HS-27A (cell line): ENCODE measurements around the gene TRAPPC2L.
"Not testable (repeated sequence)": the region's sequence is repeated elsewhere in the genome, so short reads cannot be mapped to it uniquely, and the experiment has no call there.

Experiments
- DNase-seq: peaks from one replicate; pipeline ENCODE4 v3.0.0-alpha.2; 2012; ENCODE audit warnings: low read depth, missing footprints

The TRAPPC2L gene

DNA sequence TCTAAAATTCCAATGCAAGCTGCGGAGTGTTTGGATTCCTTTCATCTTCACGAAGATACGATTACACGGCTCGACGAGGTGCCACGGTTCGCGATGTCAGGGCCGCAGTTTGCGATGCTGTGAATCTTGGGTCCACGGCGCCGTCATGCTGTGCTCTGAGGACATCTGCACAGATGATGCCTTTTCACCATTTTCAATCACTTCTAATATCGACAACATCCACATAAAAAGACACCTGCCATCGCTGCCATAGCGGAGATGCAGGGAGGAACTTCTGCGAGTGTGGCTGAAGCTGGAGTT, 38.4 kb upstream of the TRAPPC2L start:
- DNase-seq, result no peak

GRCh38 chr16:88819126-88819525, 37.8 kb upstream of the TRAPPC2L start:
- no peak for DNase-seq

DNA sequence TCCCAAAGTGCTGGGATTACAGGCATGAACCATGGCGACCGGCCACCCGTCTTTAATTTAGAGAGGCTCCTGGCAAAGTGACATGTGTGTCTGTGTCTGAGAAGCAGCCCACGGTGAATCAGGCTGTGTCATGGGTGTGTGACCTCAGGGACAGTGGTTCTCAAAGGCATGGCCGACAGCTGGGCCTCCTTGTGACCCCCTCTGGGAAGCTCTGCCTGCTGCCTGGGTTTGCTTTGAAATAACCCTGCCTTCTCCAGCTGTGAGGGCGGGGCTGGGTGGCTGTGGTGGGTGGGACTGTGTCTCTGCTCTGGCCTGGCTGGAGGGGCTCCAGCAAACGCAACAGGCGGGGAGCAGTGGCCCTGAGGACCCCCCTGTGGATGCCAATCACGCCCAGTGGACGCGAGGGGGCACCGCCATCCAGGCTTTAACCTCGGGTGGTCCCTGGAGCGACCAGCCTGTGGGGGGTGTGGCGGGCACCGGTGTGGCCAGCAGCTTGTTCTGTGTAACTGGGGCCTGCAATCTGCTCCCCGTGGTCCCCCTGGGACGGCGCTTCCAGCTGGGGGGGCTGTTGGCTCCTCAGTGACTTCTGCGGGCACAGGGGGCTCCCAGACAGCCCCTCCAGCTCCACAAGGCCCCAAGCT, 36.4 kb upstream of the TRAPPC2L start:
- DNase-seq, result no peak

- no peak for DNase-seq
Measured at GRCh38 chr16:88821168-88821850, 35.6 kb upstream of the TRAPPC2L start.

GRCh38 chr16:88822281-88823040, 34.5 kb upstream of the TRAPPC2L start:
- no peak for DNase-seq

GRCh38 chr16:88823646-88824045, 33.3 kb upstream of the TRAPPC2L start:
- not testable (repeated sequence) for DNase-seq

DNA sequence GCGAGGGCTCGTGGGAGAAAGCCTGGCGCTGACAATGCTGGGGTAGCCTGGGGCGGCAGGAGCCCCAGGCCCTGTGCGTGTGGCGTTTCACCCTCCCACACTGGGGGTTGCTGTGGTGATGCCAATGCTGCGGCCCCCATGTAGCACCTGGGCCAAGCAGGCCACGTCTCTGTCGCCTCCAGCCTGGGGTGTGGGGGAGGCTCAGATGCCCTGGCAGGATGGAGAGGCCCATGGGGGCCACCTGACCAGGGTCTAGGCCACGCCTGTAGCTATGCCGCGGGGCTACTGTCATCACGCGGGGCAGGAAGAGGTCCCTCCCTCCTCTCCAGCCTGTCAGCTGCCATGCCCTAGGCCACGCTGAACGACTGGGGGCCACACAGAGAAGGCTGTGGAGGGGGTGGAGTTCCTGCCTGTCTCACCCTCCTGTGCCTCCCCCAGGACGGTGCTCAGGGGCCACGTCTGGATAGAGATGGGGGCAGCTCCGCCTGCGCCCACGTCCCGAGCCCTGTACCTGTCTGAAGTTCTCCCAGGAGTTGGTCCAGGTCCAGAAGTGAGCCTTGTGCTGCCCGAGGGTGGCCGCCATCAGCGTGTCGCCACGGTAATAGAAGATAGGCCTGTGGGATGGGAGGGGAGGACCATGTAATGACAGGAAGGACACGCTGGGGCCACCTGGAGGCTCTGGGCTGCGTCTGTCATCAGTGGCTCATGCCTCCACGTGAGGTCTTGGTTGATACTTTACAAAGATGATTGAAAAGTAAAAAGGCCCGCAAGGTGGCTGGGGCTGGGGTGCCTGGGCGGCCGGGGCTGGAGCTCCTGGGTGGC, 32.5 kb upstream of the TRAPPC2L start:
- no peak for DNase-seq

- no peak for DNase-seq
Measured at GRCh38 chr16:88825146-88825545, 31.8 kb upstream of the TRAPPC2L start.

DNA sequence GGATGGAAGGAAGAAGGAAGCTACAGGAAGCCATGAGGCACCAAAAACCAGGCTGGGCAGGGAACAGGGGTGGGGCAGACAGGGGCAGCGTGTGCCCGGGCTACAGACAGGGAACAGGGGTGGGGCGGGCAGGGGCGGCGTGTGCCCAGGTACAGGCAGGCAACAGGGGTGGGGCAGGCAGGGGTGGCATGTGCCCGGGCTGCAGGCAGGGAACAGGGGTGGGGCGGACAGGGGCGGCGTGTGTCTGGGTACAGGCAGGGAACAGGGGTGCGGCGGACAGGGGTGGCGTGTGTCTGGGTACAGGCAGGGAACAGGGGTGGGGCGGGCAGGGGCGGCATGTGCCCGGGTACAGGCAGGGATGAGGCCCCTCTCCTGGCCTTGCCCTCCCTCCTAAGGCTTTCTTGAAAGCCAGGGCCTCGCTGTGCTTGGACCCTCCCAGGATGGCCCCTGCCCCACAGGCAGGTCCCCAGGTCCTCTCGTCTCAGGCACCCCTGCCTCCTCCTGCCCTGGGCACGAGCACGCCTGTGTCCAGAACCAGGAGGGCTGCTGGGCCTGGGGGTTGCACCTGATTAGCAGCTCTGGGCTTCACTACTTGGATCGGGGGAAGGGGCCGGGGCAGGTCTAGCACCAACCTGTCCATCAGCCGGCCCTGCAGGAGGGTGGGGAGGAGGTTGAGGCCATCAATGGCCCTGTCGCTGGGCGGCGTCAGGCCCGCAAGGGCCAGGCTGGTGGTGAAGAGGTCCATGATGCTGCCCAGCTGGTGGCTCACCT, 30.7 kb upstream of the TRAPPC2L start:
- DNase-seq, result no peak

DNA sequence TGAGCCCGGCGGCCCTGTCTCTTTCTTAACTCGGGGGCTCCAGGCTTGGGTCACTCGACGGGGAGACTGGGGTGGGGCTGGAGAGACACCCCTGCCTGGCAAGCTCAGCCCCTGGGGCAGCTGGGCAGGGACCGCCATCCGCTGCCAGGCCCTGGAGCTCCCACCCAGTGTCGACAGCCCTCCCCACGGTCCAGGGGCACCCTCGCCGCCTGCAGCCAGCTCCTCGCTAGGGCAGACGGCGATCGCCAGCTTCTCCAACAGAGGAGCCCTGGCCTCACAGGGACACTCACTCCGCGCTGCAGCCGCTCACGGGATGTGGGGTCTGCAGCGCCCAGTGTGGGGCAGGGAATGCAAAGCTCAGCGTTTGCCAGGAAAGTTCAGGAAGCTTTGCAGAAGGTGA, 29.2 kb upstream of the TRAPPC2L start:
- DNase-seq, result no peak

- DNase-seq, result no peak
Measured at GRCh38 chr16:88828711-88829110, 28.2 kb upstream of the TRAPPC2L start.

DNA sequence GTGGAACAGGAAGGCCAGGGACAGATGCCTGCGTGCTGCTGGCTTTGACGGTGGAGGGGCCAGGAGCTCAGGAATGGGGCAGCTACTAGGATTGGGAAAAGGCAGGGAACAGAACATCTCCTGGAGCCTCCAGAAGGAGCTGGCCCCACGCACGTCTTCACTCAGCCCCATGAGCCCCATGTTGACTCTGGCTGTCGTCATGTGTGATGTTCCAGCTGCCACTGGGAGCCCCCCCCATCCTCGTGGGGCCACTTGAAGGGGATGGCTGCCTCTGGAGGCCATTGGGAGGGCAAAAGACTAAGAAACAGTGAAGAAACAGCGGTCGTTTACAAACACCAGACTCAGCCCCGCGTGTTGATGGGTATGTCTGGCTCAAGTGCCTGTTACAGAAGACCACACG, 26.7 kb upstream of the TRAPPC2L start:
- no peak for DNase-seq

GRCh38 chr16:88830783-88831182, 26.1 kb upstream of the TRAPPC2L start:
- no peak for DNase-seq

- no peak for DNase-seq
Measured at GRCh38 chr16:88831838-88832237, 25.1 kb upstream of the TRAPPC2L start.

GRCh38 chr16:88833086-88833485, 23.8 kb upstream of the TRAPPC2L start:
- no peak for DNase-seq

GRCh38 chr16:88834670-88835069, 22.3 kb upstream of the TRAPPC2L start:
- DNase-seq, result no peak

DNA sequence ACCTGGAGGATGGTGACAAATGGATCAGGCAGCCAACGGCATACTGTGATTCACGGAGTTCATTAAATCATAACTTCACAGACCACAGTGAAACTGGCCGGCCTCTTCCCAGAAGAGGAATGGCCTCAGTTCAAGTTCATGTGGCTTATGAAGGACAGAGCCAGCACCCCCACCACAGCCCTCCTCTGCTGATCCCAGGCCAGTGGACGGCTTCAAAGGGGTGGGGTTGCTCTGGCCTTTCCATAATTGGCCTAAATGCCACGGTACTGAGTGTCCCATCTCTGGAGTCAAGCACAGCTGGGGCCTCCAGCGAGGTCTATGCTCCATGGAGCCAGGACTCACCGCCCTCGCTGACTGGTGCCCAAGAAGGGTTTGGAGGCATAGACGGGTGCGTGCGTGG, 21.5 kb upstream of the TRAPPC2L start:
- DNase-seq, result no peak

DNA sequence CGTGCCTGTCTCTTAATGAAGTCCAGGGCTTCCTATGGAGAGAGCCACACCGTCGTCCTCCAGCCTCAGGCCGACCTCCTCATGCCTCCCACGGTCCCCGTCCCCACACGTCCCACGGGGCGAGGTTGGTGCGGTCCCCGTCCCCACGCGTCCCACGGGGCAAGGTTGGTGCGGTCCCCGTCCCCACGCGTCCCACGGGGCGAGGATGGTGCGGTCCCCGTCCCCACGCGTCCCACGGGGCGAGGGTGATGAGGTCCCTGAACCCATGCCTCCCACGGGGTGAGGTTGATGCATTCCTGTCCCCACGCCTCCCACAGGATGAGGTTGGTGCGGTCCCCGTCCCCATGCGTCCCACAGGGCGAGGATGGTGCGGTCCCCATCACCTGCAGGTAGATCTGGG, 21.1 kb upstream of the TRAPPC2L start:
- DNase-seq, result no peak

DNA sequence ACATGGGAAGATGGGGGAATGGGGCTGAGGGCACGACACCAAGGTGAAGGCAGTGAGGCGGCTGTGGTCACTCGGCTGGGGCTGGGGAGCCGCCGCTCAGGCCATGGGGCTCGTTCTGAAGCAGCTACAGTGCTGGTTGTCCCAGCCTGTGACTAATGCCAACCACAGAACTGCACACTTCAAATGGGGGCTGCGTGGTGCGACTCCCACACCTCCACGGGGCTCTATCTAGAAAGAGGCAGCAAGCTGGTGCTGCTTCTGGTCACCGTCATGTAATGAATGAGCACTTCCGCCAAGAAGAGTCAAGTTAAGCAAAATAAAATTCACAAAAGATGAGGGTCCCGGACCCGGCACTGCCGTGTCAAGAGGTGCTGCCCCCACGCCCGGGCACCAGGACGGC, 20.1 kb upstream of the TRAPPC2L start:
- DNase-seq, result no peak

- no peak for DNase-seq
Measured at GRCh38 chr16:88837806-88838205, 19.1 kb upstream of the TRAPPC2L start.

DNA sequence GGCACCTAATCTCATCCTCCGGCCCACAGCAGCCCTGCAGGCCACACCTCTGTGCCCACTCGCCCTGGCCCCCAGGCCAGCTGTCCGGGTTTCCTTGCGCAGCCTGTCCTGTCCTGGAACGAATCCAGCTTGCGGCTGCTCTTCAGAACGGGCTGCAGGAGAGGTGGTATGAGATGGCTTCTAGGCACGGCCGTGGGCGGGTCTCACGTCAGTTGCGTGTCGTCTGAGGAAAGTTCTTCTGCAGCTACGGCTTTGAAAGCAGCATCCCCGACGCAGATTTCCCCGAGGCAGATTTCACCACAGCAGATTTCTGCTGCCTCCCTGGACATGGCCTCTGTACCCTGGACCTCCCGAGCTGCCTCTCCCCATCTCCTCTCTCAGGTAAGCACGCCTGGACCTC, 18.4 kb upstream of the TRAPPC2L start:
- DNase-seq, result no peak

GRCh38 chr16:88839026-88839529, 17.8 kb upstream of the TRAPPC2L start:
- no peak for DNase-seq
